Smooth muscle cell (in vitro differentiated cells): ENCODE measurements around the gene C11orf97. TPM values are rescaled to one million over a fixed set of nuclear protein-coding genes. Genes with fewer than 3 reads are reported as not detected.
A peak's percentile ranks its signal among the peaks of the same experiment; 100 is the strongest.

ENCODE experiments used
- DNase-seq: peaks from one replicate; lab custom pipeline; 2025; ENCODE audit not compliant: unreplicated experiment; lab: John Stamatoyannopoulos, UW
- H2AFZ ChIP-seq: fragments of 200-600 bp; sonication (generic); 2 replicates; pipeline ENCODE4 v1.6.0; 2016; ENCODE audit warnings: antibody characterized with exemption, low read depth, mild to moderate bottlenecking
- H3F3A ChIP-seq: fragments of 200-600 bp; sonication (generic); 2 replicates; pipeline ENCODE4 v1.6.0; 2017; ENCODE audit warnings: antibody characterized with exemption, low read depth
- H3K27ac ChIP-seq: fragments of 200-600 bp; sonication (generic); 2 replicates; pipeline ENCODE4 v1.5.1; 2016; ENCODE audit warnings: low read depth, mild to moderate bottlenecking
- H3K27me3 ChIP-seq: fragments of 200-600 bp; sonication (generic); 2 replicates; pipeline ENCODE4 v1.6.1; 2016; ENCODE audit warnings: low read depth, mild to moderate bottlenecking
- H3K36me3 ChIP-seq: fragments of 200-600 bp; sonication (generic); 2 replicates; pipeline ENCODE4 v1.5.1; 2016; ENCODE audit warnings: low read depth
- H3K4me1 ChIP-seq: fragments of 200-600 bp; sonication (generic); 2 replicates; pipeline ENCODE4 v1.5.1; 2016; ENCODE audit warnings: low read depth
- H3K4me2 ChIP-seq: fragments of 200-600 bp; sonication (generic); 2 replicates; pipeline ENCODE4 v1.6.0; 2016; ENCODE audit warnings: mild to moderate bottlenecking
- H3K4me3 ChIP-seq: fragments of 200-600 bp; sonication (generic); 2 replicates; pipeline ENCODE4 v1.5.1; 2016; ENCODE audit warnings: mild to moderate bottlenecking
- H3K79me2 ChIP-seq: fragments of 200-600 bp; sonication (generic); 2 replicates; pipeline ENCODE4 v1.6.0; 2016; ENCODE audit warnings: low read depth, mild to moderate bottlenecking
- H3K9ac ChIP-seq: fragments of 200-600 bp; sonication (generic); 2 replicates; pipeline ENCODE4 v1.6.0; 2016; ENCODE audit warnings: low read depth
- H3K9me3 ChIP-seq: fragments of 200-600 bp; sonication (generic); replicated peaks from 2 replicates; pipeline ENCODE4 v1.5.1; 2016; ENCODE audit warnings: low read depth
- H4K20me1 ChIP-seq: fragments of 200-600 bp; sonication (generic); 2 replicates; pipeline ENCODE4 v1.6.0; 2016; ENCODE audit warnings: low read depth
- WGBS: methylation state at CpG from one replicate; pipeline ENCODE4 v1.1.7; 2016; ENCODE audit warnings: low lambda C conversion rate; 5-methylcytosine and 5-hydroxymethylcytosine counted together
- polyA plus RNA-seq: library from polyadenylated mRNA; unstranded; fragments of >200 nt; fragmentation: Nextera tagmentation; extraction: Ambion mirVana; gene quantifications from 2 replicates; pipeline ENCODE4 v1.2.1, GENCODE V29; 2016
- total RNA-seq: library from RNA; depleted of rRNA; stranded (reverse); fragments of >200 nt; gene quantifications from 2 replicates; pipeline ENCODE4 v1.2.3, GENCODE V29; 2014
- TF ChIP-seq, protein P1 (sequence below): fragments of 200-600 bp; sonication (generic); IDR thresholded peaks from 2 replicates; pipeline ENCODE4 v1.5.1; 2017; ENCODE audit warnings: borderline replicate concordance, mild to moderate bottlenecking, antibody characterized with exemption; ENCODE audit not compliant: insufficient read depth, poor library complexity, severe bottlenecking

Gene C11orf97
- total and polyA plus RNA-seq, 2 experiments from 2014 or later = not detected

DNA sequence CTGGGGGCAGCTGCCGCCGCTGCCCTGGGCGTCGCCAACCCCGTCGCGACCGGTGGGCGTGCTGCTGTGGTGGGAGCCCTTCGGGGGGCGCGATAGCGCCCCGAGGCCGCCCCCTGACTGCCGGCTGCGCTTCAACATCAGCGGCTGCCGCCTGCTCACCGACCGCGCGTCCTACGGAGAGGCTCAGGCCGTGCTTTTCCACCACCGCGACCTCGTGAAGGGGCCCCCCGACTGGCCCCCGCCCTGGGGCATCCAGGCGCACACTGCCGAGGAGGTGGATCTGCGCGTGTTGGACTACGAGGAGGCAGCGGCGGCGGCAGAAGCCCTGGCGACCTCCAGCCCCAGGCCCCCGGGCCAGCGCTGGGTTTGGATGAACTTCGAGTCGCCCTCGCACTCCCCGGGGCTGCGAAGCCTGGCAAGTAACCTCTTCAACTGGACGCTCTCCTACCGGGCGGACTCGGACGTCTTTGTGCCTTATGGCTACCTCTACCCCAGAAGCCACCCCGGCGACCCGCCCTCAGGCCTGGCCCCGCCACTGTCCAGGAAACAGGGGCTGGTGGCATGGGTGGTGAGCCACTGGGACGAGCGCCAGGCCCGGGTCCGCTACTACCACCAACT, 32.5 kb downstream of the C11orf97 start:
- peak overlapping the region; percentile 90 for H3K4me3 ChIP-seq
- TF ChIP-seq, protein P1, sequence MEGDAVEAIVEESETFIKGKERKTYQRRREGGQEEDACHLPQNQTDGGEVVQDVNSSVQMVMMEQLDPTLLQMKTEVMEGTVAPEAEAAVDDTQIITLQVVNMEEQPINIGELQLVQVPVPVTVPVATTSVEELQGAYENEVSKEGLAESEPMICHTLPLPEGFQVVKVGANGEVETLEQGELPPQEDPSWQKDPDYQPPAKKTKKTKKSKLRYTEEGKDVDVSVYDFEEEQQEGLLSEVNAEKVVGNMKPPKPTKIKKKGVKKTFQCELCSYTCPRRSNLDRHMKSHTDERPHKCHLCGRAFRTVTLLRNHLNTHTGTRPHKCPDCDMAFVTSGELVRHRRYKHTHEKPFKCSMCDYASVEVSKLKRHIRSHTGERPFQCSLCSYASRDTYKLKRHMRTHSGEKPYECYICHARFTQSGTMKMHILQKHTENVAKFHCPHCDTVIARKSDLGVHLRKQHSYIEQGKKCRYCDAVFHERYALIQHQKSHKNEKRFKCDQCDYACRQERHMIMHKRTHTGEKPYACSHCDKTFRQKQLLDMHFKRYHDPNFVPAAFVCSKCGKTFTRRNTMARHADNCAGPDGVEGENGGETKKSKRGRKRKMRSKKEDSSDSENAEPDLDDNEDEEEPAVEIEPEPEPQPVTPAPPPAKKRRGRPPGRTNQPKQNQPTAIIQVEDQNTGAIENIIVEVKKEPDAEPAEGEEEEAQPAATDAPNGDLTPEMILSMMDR = no peak
- peak overlapping the region; percentile 94 for H3K9ac ChIP-seq
- H3K4me1 ChIP-seq = peaks cover 25% of the 10 kb centered on the region
- no peaks in the 10 kb centered on the region for H3K9me3 ChIP-seq
- no peaks in the 10 kb centered on the region for H3F3A ChIP-seq
- no peaks in the 10 kb centered on the region for H3K36me3 ChIP-seq
- peak; percentile 46 for DNase-seq
- H2AFZ ChIP-seq = peak overlapping the region; percentile 99
- H3K27ac ChIP-seq = no peak overlapping the region
- WGBS = 2% methylated on average over 53 of the region's 59 CpGs
- no peaks in the 10 kb centered on the region for H3K27me3 ChIP-seq
- peaks cover 45% of the 10 kb centered on the region for H3K79me2 ChIP-seq
- peak overlapping the region; percentile 97 for H3K4me2 ChIP-seq
- H4K20me1 ChIP-seq = peaks cover 46% of the 10 kb centered on the region

DNA sequence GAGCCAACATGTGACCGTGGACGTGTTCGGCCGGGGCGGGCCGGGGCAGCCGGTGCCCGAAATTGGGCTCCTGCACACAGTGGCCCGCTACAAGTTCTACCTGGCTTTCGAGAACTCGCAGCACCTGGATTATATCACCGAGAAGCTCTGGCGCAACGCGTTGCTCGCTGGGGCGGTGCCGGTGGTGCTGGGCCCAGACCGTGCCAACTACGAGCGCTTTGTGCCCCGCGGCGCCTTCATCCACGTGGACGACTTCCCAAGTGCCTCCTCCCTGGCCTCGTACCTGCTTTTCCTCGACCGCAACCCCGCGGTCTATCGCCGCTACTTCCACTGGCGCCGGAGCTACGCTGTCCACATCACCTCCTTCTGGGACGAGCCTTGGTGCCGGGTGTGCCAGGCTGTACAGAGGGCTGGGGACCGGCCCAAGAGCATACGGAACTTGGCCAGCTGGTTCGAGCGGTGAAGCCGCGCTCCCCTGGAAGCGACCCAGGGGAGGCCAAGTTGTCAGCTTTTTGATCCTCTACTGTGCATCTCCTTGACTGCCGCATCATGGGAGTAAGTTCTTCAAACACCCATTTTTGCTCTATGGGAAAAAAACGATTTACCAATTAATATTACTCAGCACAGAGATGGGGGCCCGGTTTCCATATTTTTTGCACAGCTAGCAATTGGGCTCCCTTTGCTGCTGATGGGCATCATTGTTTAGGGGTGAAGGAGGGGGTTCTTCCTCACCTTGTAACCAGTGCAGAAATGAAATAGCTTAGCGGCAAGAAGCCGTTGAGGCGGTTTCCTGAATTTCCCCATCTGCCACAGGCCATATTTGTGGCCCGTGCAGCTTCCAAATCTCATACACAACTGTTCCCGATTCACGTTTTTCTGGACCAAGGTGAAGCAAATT, 33.3 kb downstream of the C11orf97 start:
- Histone ChIP-seq H3K27me3 (no peaks in the 10 kb centered on the region), H3K4me2 (peak overlapping the region; percentile 97), H3K4me3 (peak overlapping the region; percentile 90), H4K20me1 (peaks cover 54% of the 10 kb centered on the region), H3K4me1 (peaks cover 25% of the 10 kb centered on the region), H3K79me2 (peaks cover 45% of the 10 kb centered on the region), H3K36me3 (no peaks in the 10 kb centered on the region), H3F3A (no peaks in the 10 kb centered on the region), H2AFZ (peak overlapping the region; percentile 99), H3K9me3 (no peaks in the 10 kb centered on the region), H3K9ac (peak overlapping the region; percentile 94), H3K27ac (no peak overlapping the region)
- DNase-seq = no peak
- WGBS = 19% methylated on average over 53 of the region's 54 CpGs
- TF ChIP-seq, protein P1 = no peak

DNA sequence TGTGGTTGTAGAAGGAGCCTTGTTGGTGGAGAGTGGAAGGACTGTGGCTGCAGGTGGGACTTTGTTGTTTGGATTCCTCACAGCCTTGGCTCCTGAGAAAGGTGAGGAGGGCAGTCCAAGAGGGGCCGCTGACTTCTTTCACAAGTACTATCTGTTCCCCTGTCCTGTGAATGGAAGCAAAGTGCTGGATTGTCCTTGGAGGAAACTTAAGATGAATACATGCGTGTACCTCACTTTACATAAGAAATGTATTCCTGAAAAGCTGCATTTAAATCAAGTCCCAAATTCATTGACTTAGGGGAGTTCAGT, 33.9 kb downstream of the C11orf97 start:
- no peaks in the 10 kb centered on the region for H3K36me3 ChIP-seq
- TF ChIP-seq, protein P1 = no peak
- DNase-seq = no peak
- peak overlapping the region; percentile 97 for H3K4me2 ChIP-seq
- H3K27me3 ChIP-seq = no peaks in the 10 kb centered on the region
- H3K9me3 ChIP-seq = no peaks in the 10 kb centered on the region
- peak overlapping the region; percentile 90 for H3K4me3 ChIP-seq
- H3F3A ChIP-seq = no peaks in the 10 kb centered on the region
- peaks cover 45% of the 10 kb centered on the region for H3K79me2 ChIP-seq
- peaks cover 59% of the 10 kb centered on the region for H4K20me1 ChIP-seq
- no peak overlapping the region for H3K9ac ChIP-seq
- WGBS = 54% methylated on average over 2 of the region's 2 CpGs
- H3K4me1 ChIP-seq = peaks cover 25% of the 10 kb centered on the region
- H2AFZ ChIP-seq = no peak overlapping the region
- no peak overlapping the region for H3K27ac ChIP-seq
